Loucy (cell line): Measurements from ENCODE around the gene ABCC3.

ENCODE experiments used
- H2AFZ ChIP-seq: fragments of 200-600 bp; sonication (generic); 2 replicates; pipeline ENCODE4 v1.6.0; 2016; ENCODE audit warnings: antibody characterized with exemption, mild to moderate bottlenecking, low read length, moderate library complexity
- H3F3A ChIP-seq: fragments of 200-600 bp; 2 replicates; pipeline ENCODE4 v1.6.0; 2016; ENCODE audit warnings: antibody characterized with exemption, low read depth, mild to moderate bottlenecking
- H3K27me3 ChIP-seq: fragments of 200-600 bp; sonication (generic); 2 replicates; pipeline ENCODE4 v1.6.1; 2014; ENCODE audit warnings: low read length, mild to moderate bottlenecking; ENCODE audit not compliant: insufficient read depth, poor library complexity, severe bottlenecking
- H3K36me3 ChIP-seq: fragments of 200-600 bp; sonication (generic); 2 replicates; pipeline ENCODE4 v1.6.1; 2016; ENCODE audit warnings: low read length; ENCODE audit not compliant: insufficient read depth
- H3K4me1 ChIP-seq: fragments of 200-600 bp; sonication (generic); 2 replicates; pipeline ENCODE4 v1.5.1; 2014; ENCODE audit warnings: low read length, mild to moderate bottlenecking; ENCODE audit not compliant: insufficient read depth, poor library complexity, severe bottlenecking
- H3K4me2 ChIP-seq: fragments of 200-600 bp; sonication (generic); 2 replicates; pipeline ENCODE4 v1.6.0; 2014; ENCODE audit warnings: antibody characterized with exemption, low read length, low read depth, mild to moderate bottlenecking; ENCODE audit not compliant: poor library complexity, severe bottlenecking
- H3K4me3 ChIP-seq: fragments of 200-600 bp; sonication (generic); 2 replicates; pipeline ENCODE4 v1.5.1; 2014; ENCODE audit warnings: low read length, mild to moderate bottlenecking, mixed read lengths; ENCODE audit not compliant: poor library complexity, severe bottlenecking
- H3K79me2 ChIP-seq: fragments of 200-600 bp; sonication (generic); 2 replicates; pipeline ENCODE4 v1.6.1; 2014; ENCODE audit warnings: low read length; ENCODE audit not compliant: insufficient read depth
- H3K9ac ChIP-seq: fragments of 200-600 bp; sonication (generic); 2 replicates; pipeline ENCODE4 v1.6.0; 2014; ENCODE audit warnings: mild to moderate bottlenecking, low read depth, low read length, moderate library complexity; ENCODE audit not compliant: poor library complexity, severe bottlenecking
- H3K9me2 ChIP-seq: fragments of 200-600 bp; sonication (generic); replicated peaks from 2 replicates; pipeline ENCODE4 v1.6.1; 2016; ENCODE audit warnings: low read depth, low read length, mixed read lengths
- H3K9me3 ChIP-seq: fragments of 200-600 bp; sonication (generic); 2 replicates; pipeline ENCODE4 v1.6.1; 2014; ENCODE audit warnings: mild to moderate bottlenecking, antibody characterized with exemption, low read length, low read depth; ENCODE audit not compliant: insufficient read depth
- H4K20me1 ChIP-seq: fragments of 200-600 bp; sonication (generic); 2 replicates; pipeline ENCODE4 v1.6.0; 2014; ENCODE audit warnings: antibody characterized with exemption, low read length, mild to moderate bottlenecking; ENCODE audit not compliant: insufficient read depth, poor library complexity, severe bottlenecking
- CTCF ChIP-seq: fragments of 200-600 bp; sonication (generic); conservative IDR thresholded peaks from 2 replicates; pipeline ENCODE4 v1.5.1; 2014; ENCODE audit warnings: mild to moderate bottlenecking, antibody characterized with exemption, low read length
- EZH2phosphoT487 ChIP-seq: fragments of 200-600 bp; IDR thresholded peaks from 2 replicates; pipeline ENCODE4 v1.6.1; 2018; ENCODE audit warnings: antibody characterized with exemption, mild to moderate bottlenecking, moderate library complexity, borderline replicate concordance

ABCC3 gene

GRCh38 chr17:50620858-50621257, 13.8 kb upstream of the ABCC3 start:
- Histone ChIP-seq H2AFZ (no peak overlapping the region), H3K36me3 (no peaks in the 10 kb centered on the region), H3K4me3 (no peak overlapping the region), H3K4me2 (no peak overlapping the region), H3F3A (no peaks in the 10 kb centered on the region), H3K9ac (no peak overlapping the region), H4K20me1 (no peaks in the 10 kb centered on the region), H3K4me1 (peaks cover 27% of the 10 kb centered on the region), H3K9me3 (no peaks in the 10 kb centered on the region), H3K27me3 (no peaks in the 10 kb centered on the region), H3K9me2 (no peaks in the 10 kb centered on the region), H3K79me2 (no peaks in the 10 kb centered on the region)
- TF ChIP-seq CTCF (peak; percentile 58), EZH2phosphoT487 (no peak)

- H3K9ac ChIP-seq = no peak overlapping the region
- TF ChIP-seq CTCF = no peak
- no peak for TF ChIP-seq EZH2phosphoT487
- H3K4me2 ChIP-seq = no peak overlapping the region
- H3K9me2 ChIP-seq = no peaks in the 10 kb centered on the region
- no peaks in the 10 kb centered on the region for H3K9me3 ChIP-seq
- H2AFZ ChIP-seq = no peak overlapping the region
- peaks cover 27% of the 10 kb centered on the region for H3K4me1 ChIP-seq
- no peaks in the 10 kb centered on the region for H4K20me1 ChIP-seq
- H3K79me2 ChIP-seq = no peaks in the 10 kb centered on the region
- no peaks in the 10 kb centered on the region for H3F3A ChIP-seq
- H3K36me3 ChIP-seq = no peaks in the 10 kb centered on the region
- H3K4me3 ChIP-seq = no peak overlapping the region
- H3K27me3 ChIP-seq = no peaks in the 10 kb centered on the region
These were observed 13.1 kb upstream of the ABCC3 start for GRCh38 chr17:50621574-50622031.

GRCh38 chr17:50624321-50624934, 10.3 kb upstream of the ABCC3 start:
- TF ChIP-seq CTCF = no peak
- no peak for TF ChIP-seq EZH2phosphoT487
- no peaks in the 10 kb centered on the region for H3K9me3 ChIP-seq
- H3K4me2 ChIP-seq = no peak overlapping the region
- peaks cover 23% of the 10 kb centered on the region for H3K4me1 ChIP-seq
- H3K9me2 ChIP-seq = no peaks in the 10 kb centered on the region
- no peaks in the 10 kb centered on the region for H3K79me2 ChIP-seq
- no peak overlapping the region for H3K4me3 ChIP-seq
- H2AFZ ChIP-seq = no peak overlapping the region
- no peak overlapping the region for H3K9ac ChIP-seq
- H4K20me1 ChIP-seq = no peaks in the 10 kb centered on the region
- no peaks in the 10 kb centered on the region for H3F3A ChIP-seq
- H3K36me3 ChIP-seq = no peaks in the 10 kb centered on the region
- no peaks in the 10 kb centered on the region for H3K27me3 ChIP-seq
